ENCODE measurements around the gene ZNF841. TPM values are rescaled to one million over a fixed set of nuclear protein-coding genes. Genes with fewer than 3 reads are reported as not detected.
A peak's percentile ranks its signal among the peaks of the same experiment; 100 is the strongest.

Gene ZNF841
- total and polyA plus RNA-seq, 9 of the 15 experiments (the other 6 are each of a cell fraction or from before 2014, with no cell fraction given): 3.1 to 17.1 (median 11.0) TPM

- TF ChIP-seq MAX (CRISPR knock-in tag; IDR thresholded peaks at IDR 0.05): no peak; the same call in 1 of the 2 replicates
- peak; percentile 72; the same call in 1 of the 2 replicates for TF ChIP-seq PHF8 (IDR thresholded peaks at IDR 0.05; ENCODE audit: borderline replicate concordance, low read length)
- TF ChIP-seq MYNN (IDR thresholded peaks at IDR 0.05): no peak
- TF ChIP-seq MYNN (CRISPR knock-in tag; IDR thresholded peaks at IDR 0.05): no peak
- TF ChIP-seq COPS2 (conservative IDR thresholded peaks at IDR 0.05): no peak
- no peak for TF ChIP-seq XRCC3 (IDR thresholded peaks at IDR 0.05)
- no peak for TF ChIP-seq ZNF184 (CRISPR knock-in tag; IDR thresholded peaks at IDR 0.05)
- no peak for TF ChIP-seq MTA1 (IDR thresholded peaks at IDR 0.05; ENCODE audit: borderline replicate concordance)
- TF ChIP-seq HNRNPUL1 (IDR thresholded peaks at IDR 0.05; ENCODE audit: low read length): no peak
- no peak for TF ChIP-seq E2F5 (CRISPR knock-in tag; IDR thresholded peaks at IDR 0.05)
- TF ChIP-seq ZNF830 (CRISPR knock-in tag; IDR thresholded peaks at IDR 0.05): no peak
- no peak for TF ChIP-seq ZNF280B (CRISPR knock-in tag; IDR thresholded peaks at IDR 0.05)
- TF ChIP-seq STAG1 (CRISPR knock-in tag; IDR thresholded peaks at IDR 0.05; ENCODE audit: borderline replicate concordance): no peak
- no peak for TF ChIP-seq SLC30A9 (CRISPR knock-in tag; IDR thresholded peaks at IDR 0.05)
- peak; percentile 78; the same call in 1 of the 2 replicates for TF ChIP-seq ELF2 (CRISPR knock-in tag; IDR thresholded peaks at IDR 0.05)
- TF ChIP-seq STAT6 (CRISPR knock-in tag; IDR thresholded peaks at IDR 0.05): no peak
- TF ChIP-seq CBX8 (IDR thresholded peaks at IDR 0.05; ENCODE audit: borderline replicate concordance, extremely low read depth, low read depth, low read length, poor library complexity, severe bottlenecking): no peak
- TF ChIP-seq HNRNPL (IDR thresholded peaks at IDR 0.05; ENCODE audit: low read depth, low read length): no peak
- TF ChIP-seq TAF9B (IDR thresholded peaks at IDR 0.05; ENCODE audit: partially characterized antibody): peak; percentile 59
- TF ChIP-seq XRCC4 (IDR thresholded peaks at IDR 0.05; ENCODE audit: extremely low read depth, insufficient read depth, insufficient read length): no peak
- TF ChIP-seq CHD1 (IDR thresholded peaks at IDR 0.05; ENCODE audit: low read length): no peak
- no peak for TF ChIP-seq KHSRP (IDR thresholded peaks at IDR 0.05)
- TF ChIP-seq ZNF444 (CRISPR knock-in tag; IDR thresholded peaks at IDR 0.05): no peak
- TF ChIP-seq FOXM1 (IDR thresholded peaks at IDR 0.05; ENCODE audit: low read depth): no peak
- TF ChIP-seq FOXM1 (CRISPR knock-in tag; IDR thresholded peaks at IDR 0.05; ENCODE audit: low read depth): no peak
Measured at GRCh38 chr19:52095172-52096014, at the start of gene ZNF841 (continued).
